NCI-H187 (cell line): ENCODE measurements around the gene USP24.

Experiments
- DNase-seq, 2 experiments: peaks; one replicate each; lab custom pipeline; 2025; lab: John Stamatoyannopoulos, UW

USP24 gene

DNA sequence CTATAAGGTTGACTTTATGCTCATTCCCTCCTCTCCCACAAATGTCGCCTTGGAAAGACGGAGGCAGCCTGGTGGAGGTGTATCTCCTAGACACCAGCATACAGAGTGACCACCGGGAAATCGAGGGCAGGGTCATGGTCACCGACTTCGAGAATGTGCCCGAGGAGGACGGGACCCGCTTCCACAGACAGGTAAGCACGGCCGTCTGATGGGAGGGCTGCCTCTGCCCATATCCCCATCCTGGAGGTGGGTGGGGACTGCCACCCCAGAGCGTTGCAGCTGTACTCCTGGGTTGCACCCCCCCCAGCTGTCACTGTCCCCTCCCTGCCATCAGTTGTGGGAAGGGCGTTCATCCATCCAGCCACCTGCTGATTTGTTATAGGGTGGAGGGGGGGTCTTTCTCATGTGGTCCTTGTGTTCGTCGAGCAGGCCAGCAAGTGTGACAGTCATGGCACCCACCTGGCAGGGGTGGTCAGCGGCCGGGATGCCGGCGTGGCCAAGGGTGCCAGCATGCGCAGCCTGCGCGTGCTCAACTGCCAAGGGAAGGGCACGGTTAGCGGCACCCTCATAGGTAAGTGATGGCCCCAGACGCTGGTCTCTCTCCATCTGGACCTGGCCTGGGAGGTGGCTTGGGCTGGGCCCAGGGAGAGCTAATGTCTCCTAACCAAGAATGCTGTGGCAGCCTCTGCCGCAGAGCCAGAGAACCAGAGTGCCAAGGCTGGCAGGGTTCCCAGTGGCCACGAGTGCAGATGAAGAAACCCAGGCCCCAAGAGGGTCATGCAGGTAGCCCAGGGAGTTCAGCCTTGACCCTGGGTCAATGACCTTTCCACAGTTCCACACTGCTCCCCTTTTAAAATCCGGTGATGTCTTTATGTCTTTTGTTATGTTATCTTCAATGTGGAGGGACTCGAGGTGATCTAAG is 162.7 kb downstream of the USP24 start:
- no peak for DNase-seq

DNA sequence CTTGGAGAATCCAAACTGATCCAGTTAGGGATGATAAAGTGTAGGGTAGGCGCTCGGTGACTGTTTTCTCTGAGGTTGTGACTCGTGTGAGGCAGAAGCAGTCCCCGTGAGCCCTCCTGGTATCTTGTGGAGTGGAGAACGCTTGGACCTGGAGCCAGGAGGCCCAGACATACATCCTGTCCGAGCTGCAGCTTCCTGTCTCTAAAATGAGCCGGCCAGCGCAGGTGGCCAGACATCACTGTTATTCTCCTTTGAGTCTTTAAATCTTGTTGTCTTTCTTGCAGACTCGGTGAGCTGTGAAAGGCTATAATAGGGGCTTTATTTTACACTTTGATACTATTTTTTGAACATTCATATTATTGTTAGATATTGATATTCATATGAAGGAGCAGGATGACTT is 163.5 kb downstream of the USP24 start:
- no peak for DNase-seq

DNA sequence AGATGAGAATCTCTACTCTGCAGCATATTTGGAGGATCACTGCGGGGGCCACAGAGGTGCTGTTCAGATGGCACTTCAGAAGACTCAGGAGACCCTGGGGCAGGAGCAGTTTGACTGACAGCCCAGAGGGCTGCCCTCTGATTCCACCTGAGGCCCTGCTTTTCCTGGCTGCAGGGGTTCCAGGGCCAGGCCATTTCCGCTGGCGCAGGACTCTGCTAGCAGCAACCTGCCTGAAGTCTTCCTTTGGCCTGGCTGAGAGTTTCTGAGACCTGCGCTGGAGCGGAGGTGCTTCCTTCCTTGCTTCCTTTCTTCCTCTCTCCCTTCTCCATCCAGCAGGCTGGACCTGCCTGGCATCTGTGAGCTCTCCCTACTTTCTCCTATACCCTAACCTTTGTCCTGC is 164.0 kb downstream of the USP24 start:
- DNase-seq, result no peak

DNA sequence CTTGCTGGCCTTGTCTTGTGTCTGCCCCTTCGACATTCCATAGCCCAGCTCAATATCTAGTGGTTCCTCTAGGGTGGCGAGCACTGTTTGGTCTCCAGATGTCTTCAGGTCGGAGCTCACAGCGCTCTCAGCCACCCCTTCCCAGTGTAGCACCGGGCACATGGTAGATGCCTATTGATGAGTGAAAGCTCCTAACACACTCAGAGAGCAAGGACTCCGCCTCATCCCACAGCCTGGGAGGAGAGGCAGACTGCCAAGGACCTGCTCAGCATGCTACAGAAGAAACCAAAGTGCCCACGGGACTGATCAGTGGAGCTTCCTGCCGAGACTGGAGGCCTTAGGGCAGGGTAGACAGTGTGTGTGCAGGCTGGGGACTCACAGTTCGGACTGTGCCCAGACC is 164.9 kb downstream of the USP24 start:
- no peak for DNase-seq

DNA sequence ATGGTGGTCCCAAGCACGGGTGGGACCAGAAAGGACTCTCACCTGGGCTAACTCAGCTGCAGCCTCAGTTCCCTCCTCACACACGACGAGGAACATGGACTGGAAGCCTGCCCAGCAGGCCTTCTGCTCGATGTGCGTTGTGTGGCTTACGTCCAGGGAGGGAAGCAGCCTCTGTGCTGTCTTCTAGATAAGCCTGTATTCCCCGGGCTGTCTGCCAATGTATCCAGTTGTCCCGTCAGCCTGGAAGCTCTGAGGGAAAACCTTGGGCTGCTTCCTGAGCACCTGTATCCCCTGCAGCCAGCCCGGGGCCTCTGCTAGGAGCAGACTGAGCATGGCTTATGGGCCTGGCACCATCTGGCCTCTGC is 165.3 kb downstream of the USP24 start:
- no peak for DNase-seq

DNA sequence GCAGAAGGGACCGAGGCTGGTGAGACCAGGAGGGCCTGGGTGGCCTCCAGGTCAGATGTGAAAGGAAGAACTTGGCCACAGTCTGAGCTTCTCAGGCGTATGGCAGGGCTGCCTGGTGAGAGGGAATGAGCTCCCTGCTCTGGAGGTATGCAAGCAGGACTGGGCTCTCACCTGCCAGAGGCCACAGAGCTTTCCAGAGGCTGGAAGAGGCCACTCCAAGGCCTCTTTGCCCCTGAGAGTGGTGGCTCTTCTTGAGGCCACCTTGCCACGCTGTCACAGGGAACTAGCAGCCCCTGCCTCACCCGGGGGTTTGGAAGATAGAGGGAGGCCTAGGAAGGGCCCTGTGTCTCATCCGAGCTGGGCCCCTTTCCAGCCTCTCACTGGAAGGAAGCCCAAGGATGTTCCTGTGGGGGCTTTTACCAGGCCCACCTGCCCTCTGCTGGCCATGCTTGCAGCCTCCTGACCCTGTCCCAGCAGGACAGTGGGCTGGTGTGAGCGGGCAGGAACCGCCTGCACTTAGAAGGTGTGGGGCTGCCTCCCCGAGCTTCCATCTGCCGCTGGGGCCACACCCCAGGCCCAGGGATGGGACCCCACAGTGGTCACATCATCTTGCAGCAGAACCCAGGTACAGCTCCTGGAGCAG is 165.8 kb downstream of the USP24 start:
- no peak for DNase-seq

DNA sequence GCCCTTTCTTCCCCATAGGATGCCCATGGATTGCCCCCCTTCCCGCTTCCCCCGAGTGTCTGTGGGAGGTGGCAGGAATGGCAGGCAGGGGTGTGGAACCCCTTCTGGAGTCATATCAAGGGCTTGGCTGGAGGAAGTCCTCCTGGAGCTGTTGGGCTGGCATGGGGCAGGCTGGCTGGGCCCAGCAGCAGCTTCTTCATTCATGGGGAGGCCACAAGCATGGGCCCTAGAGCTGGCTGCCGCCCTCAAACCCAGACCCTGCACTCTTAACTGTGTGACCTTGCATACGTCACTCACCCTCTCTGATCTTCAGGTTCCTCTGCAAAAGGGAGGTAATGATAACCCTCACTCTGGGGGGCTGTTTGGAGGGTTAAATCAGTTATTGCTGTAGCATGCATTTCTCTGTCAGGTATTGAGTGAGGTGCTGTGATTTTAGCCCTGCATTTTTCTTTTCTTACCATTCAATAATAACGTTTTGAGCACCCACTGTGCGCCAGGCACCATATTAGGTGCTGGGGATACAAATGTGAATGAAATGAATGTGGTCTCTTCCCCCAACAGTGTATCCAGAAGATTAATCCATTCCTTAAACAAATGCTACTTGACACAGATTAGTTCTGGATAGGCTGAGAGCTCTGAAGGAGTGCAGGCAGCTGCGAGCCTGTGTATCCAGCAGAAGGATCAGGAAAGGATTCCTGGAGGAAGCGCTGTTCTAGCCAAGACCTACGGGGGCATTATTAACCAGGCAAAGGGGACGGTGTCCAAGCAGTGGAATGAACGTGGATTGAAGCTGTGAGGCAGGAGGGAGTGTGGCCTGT is 166.5 kb downstream of the USP24 start:
- no peak for DNase-seq

DNA sequence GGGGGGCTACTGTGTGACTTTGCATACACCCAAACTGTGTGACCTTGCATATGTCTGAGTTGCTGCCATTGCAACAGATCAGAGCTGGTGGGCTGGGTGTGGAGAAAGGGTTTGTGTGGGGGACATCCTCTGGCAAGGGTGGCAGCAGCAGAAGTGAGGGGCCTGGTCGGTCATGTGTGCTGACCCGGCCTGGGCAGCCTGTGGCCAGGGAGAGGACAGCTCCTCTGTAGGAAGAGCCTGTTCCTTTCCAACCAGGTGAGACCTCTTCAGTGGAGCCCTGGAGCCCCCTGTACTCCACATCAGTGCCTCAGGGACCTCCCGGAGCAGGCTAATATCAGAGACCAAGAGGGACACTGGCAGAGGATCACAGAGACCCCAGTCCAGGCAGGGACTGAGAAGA is 167.6 kb downstream of the USP24 start:
- no peak for DNase-seq

DNA sequence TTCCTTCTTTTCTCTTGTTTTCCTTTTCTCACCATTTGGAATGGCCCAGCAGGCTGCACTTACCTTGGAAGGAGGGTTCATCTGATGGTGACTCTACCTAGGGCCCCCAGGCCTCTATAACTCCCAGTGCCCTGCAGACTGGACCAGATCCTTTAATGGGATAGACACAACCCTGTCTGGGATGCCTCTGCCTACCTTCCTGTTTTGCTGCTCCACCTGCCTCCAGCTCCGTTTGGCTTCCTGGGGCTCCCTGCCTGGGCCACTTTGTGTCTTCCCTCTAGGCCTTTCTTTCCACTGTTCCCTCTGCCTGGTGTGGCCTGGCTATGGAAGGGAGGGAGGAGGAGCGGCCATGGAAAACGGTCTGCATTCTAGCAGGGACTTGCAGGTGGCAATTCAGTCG is 168.3 kb downstream of the USP24 start:
- DNase-seq, result no peak

DNA sequence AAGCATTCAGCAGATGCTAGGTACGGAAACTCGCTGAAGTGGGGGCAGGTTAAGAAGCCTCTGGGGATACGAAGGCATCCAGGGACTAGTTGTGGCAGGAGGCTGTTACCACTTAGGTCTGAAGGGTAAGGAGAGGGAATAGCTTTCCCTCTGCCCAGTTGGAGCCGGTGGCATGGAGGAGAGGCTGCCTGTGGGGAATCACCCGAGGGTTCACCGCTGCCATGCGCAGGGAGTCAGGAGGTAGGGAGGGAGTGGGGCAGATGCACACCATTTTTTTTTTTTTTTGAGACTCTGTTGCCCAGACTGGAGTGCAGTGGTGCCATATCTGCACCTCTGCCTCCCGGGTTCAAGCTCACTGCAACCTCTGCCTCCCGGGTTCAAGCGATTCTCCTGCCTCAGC is 169.7 kb downstream of the USP24 start:
- no peak for DNase-seq

DNA sequence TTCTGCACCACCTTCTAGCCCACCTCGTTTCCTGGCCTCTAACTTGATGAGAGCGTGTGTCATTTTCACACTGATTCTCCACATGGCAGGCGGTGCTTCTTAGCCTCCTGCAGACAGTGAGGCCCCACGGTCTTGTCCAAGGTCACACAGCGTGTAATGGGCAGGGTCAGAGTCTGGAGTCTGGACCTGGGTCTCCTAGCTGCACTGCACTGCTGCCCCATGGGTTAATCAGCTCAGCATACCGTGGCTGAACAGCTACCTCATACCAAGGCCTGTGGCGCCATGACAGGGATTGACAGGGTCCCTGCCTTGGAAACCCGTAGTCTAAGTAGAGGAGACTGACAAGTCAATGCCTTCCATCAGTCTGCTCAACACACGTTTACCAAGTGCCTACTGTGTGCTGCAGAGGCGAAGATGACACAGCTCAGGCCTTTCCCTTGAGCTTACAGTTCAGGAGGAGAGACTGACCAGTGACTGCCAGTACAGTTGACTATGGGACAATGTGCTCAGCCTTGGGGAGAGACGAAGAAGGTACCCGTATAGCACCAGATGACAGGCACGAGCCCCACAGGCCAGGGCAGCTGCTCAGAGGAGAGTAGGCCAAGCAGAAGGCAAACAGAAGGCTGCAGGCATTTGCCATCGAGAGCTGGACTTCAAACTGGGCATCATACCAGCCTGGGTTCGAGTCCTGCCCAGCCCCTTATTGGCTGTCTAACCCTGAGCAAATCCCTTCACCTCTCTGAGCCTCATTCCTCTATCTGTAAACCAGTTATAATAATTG is 170.4 kb downstream of the USP24 start:
- no peak for DNase-seq

DNA sequence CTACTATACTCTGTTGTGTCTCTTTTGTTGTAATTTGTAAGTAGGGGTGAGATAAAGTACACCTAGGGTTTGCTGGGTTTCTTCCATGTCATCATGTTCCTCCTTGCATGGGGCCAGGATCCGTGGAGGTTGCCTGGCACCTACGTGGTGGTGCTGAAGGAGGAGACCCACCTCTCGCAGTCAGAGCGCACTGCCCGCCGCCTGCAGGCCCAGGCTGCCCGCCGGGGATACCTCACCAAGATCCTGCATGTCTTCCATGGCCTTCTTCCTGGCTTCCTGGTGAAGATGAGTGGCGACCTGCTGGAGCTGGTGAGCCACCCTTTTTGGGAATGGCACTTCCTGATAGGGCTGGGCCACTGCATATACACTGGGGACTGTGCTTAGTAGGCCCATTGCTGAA is 171.4 kb downstream of the USP24 start:
- DNase-seq, result no peak

DNA sequence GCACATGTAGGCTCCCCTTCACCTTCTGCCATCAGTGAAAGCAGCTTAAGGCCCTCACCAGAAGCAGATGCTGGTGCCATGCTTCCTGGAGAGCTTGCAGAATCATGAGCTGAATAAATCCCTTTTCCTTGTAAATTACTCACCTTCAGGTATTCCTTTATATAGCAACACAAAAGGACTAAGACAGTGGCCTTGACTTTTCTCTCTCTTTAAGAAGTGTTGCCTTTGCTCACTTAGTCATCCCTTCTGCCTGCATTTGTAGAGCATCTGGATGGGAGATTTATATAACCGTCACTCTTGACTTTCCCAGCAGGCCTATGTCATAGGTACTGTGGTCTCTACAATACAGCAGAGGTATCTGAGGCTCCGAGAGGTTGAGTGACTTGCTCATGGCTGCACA is 172.2 kb downstream of the USP24 start:
- no peak for DNase-seq

DNA sequence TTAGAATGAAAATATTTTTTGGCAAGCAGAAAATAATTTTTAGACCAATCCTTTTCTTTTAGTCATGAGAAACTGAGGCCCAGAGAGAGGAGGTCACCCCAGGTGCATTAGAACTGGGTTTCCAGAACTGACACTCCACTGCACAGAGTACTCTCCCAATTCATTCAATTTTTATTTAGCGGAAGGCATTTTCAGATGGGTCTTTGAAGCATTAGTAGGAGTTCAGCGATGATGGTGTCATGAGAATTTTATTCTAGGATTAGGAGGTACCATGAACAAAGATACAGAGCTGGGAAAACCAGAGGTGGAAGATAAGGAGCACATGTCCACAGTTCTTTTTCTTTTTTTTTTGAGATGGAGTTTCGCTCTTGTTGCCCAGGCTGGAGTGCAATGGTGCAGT is 173.6 kb downstream of the USP24 start:
- no peak for DNase-seq

DNA sequence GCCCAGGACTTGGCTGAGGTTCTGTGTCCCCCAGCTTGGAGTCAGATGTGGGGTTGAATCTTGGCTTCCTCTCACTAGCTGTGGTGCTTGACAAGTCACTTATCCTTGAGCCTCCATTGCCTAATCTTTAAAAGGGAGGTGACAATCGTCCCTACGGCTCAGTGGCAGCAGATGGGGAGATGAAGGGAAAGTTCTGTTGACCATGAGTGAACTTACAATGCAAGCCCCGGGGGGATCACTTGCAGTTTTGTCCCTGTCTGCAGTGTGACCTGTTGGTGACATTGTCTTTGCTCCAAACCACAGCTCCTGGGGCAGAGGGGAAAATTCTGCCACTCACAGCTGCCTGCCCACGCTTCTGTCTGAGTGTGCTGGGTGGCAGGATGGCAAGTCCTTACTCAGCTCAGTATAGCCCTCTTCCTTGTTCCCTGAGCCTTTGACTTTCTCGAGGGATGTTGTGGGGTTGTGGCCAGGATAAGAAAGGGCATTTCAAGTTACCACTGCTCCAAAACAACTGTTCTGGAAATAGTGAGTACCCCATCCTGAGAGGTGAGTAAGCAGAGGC is 174.2 kb downstream of the USP24 start:
- no peak for DNase-seq

DNA sequence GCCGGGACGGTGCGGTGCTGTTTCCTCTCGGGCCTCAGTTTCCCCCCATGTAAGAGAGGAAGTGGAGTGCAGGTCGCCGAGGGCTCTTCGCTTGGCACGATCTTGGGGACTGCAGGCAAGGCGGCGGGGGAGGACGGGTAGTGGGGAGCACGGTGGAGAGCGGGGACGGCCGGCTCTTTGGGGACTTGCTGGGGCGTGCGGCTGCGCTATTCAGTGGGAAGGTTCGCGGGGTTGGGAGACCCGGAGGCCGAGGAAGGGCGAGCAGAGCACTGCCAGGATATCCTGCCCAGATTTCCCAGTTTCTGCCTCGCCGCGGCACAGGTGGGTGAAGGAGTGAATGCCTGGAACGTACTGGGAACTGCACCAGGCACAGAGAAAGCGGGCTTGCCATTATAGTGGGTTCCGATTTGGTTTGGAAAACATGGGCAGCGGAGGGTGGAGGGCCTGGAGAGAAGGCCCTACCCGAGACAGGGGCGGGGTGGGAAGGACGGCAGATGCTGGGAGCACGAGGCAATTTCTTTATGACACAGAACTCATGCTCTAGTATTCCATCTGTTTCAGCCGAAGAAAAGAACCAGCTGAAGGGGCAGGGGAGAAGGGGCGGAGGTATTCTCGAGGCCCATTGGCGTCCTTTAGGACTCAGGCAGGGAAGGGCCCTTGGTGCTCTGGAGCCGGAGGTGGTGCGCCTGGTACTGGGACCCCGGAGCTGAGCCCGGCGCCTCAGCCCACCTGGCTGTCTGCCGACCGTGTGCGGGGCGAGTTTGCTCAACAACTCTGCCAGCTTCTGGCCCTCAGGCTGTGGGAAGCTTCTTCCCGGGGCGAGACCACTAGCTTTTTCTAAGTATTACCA is 174.9 kb downstream of the USP24 start:
- DNase-seq, result no peak

DNA sequence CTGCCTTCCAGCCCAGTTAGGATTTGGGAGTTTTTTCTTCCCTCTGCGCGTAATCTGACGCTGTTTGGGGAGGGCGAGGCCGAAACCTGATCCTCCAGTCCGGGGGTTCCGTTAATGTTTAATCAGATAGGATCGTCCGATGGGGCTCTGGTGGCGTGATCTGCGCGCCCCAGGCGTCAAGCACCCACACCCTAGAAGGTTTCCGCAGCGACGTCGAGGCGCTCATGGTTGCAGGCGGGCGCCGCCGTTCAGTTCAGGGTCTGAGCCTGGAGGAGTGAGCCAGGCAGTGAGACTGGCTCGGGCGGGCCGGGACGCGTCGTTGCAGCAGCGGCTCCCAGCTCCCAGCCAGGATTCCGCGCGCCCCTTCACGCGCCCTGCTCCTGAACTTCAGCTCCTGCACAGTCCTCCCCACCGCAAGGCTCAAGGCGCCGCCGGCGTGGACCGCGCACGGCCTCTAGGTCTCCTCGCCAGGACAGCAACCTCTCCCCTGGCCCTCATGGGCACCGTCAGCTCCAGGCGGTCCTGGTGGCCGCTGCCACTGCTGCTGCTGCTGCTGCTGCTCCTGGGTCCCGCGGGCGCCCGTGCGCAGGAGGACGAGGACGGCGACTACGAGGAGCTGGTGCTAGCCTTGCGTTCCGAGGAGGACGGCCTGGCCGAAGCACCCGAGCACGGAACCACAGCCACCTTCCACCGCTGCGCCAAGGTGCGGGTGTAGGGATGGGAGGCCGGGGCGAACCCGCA is 175.7 kb downstream of the USP24 start, which contains the start of gene PCSK9:
Gene PCSK9 (plus strand): TSS at position 207 of the 741 bp plus-strand sequence. CDS start 290 bp downstream, at position 497.
- DNase-seq, result no peak

DNA sequence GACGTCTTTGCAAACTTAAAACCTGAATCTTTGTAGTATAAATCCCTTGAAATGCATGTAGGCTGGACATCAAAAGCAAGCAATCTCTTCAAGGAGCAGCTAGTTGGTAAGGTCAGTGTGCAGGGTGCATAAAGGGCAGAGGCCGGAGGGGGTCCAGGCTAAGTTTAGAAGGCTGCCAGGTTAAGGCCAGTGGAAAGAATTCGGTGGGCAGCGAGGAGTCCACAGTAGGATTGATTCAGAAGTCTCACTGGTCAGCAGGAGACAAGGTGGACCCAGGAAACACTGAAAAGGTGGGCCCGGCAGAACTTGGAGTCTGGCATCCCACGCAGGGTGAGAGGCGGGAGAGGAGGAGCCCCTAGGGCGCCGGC is 176.2 kb downstream of the USP24 start:
- no peak for DNase-seq

DNA sequence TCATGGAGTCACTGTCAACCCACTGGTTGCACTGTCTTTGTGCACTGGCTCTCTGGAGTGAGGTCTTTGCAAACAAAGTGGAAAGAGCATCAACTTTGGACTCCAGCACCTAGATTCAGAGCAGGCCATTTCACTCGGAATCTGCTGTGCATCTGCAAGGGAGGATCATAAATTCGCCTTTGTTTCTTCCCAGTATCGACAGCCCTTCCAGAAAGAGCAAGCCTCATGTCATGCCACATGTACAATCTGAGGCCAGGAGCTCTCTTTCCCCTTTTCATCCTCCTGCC is 176.7 kb downstream of the USP24 start:
- no peak for DNase-seq
